ENCODE measurements around the gene PRKCH. TPM values are rescaled to one million over a fixed set of nuclear protein-coding genes. Genes with fewer than 3 reads are reported as not detected.

The PRKCH gene
- total RNA-seq, 1 experiment from 2014 or later = 170 TPM

GRCh38 chr14:61516964-61517653, 195.7 kb downstream of the PRKCH start:
- DNase-seq (peak; percentile 80), ATAC-seq (peak; percentile 89)
- ChIA-PET CTCF (no interaction called here), POLR2A (ENCODE audit: unreplicated experiment) (no interaction called here)
- H3K4me3 ChIP-seq (ENCODE audit: low read length) = no peak overlapping the region
- no peaks in the 10 kb centered on the region for H3K79me2 ChIP-seq (ENCODE audit: low read length)
- no peaks in the 10 kb centered on the region for H3K27me3 ChIP-seq (ENCODE audit: low read length)
- no peak for TF ChIP-seq CTCF (conservative IDR thresholded peaks at IDR 0.05; ENCODE audit: low read depth, low read length)
- no peak for TF ChIP-seq EZH2 (IDR thresholded peaks at IDR 0.05; ENCODE audit: low read length, unreplicated experiment)
- TF ChIP-seq EZH2phosphoT487 (IDR thresholded peaks at IDR 0.05; ENCODE audit: borderline replicate concordance, low read length) = no peak
- H3F3A ChIP-seq (ENCODE audit: low read length, unreplicated experiment) = no peaks in the 10 kb centered on the region
- no TSS peak for BruUV-seq (replicated peaks)
- peak overlapping the region; percentile 76 for H3K27ac ChIP-seq (ENCODE audit: low read length)
- H3K9me3 ChIP-seq (ENCODE audit: low read length) = no peaks in the 10 kb centered on the region
- peaks cover 58% of the 10 kb centered on the region for H3K4me1 ChIP-seq (ENCODE audit: insufficient read depth, low read length)
- H3K4me2 ChIP-seq (ENCODE audit: low read length) = peak overlapping the region; percentile 11
- H3K9me2 ChIP-seq (replicated peaks; ENCODE audit: low read length) = no peaks in the 10 kb centered on the region
- intact Hi-C loops (cut with micrococcal nuclease) = loop anchor here (1.0 to 2.0 kb wide), 2 partner anchors 20 to 26 kb away; no protein-coding TSS in a partner anchor
- no peak overlapping the region for H3K9ac ChIP-seq (ENCODE audit: low read length)
- peak overlapping the region; percentile 17; the same call in 1 of the 2 replicates for H2AFZ ChIP-seq (ENCODE audit: low read length)
- H3K36me3 ChIP-seq (ENCODE audit: low read depth, low read length) = no peaks in the 10 kb centered on the region
- H4K20me1 ChIP-seq (ENCODE audit: low read length) = no peaks in the 10 kb centered on the region

- POLR2A ChIA-PET (ENCODE audit: unreplicated experiment) = interaction anchor here (0.6 kb wide), 1 partner anchor 44 kb away, joined by 8 read pairs; no protein-coding TSS in a partner anchor
- no peaks in the 10 kb centered on the region for H3F3A ChIP-seq (ENCODE audit: low read length, unreplicated experiment)
- CTCF ChIA-PET = no interaction called here
Observed at GRCh38 chr14:61517911-61518384, 196.6 kb downstream of the PRKCH start.

More at GRCh38 chr14:61517911-61518384, 196.6 kb downstream of the PRKCH start:
- Histone ChIP-seq H3K79me2 (ENCODE audit: low read length) (no peaks in the 10 kb centered on the region), H3K9me2 (replicated peaks; ENCODE audit: low read length) (no peaks in the 10 kb centered on the region), H3K36me3 (ENCODE audit: low read depth, low read length) (no peaks in the 10 kb centered on the region), H3K4me2 (ENCODE audit: low read length) (no peak overlapping the region), H3K9ac (ENCODE audit: low read length) (no peak overlapping the region), H3K4me1 (ENCODE audit: insufficient read depth, low read length) (peaks cover 56% of the 10 kb centered on the region), H2AFZ (ENCODE audit: low read length) (no peak overlapping the region), H4K20me1 (ENCODE audit: low read length) (no peaks in the 10 kb centered on the region), H3K4me3 (ENCODE audit: low read length) (no peak overlapping the region), H3K9me3 (ENCODE audit: low read length) (no peaks in the 10 kb centered on the region), H3K27me3 (ENCODE audit: low read length) (no peaks in the 10 kb centered on the region), H3K27ac (ENCODE audit: low read length) (peak overlapping the region; percentile 76; the same call in 1 of the 2 replicates)
- ATAC-seq = no peak
- no TSS peak for BruUV-seq (replicated peaks)
- TF ChIP-seq CTCF (conservative IDR thresholded peaks at IDR 0.05; ENCODE audit: low read depth, low read length) (no peak), EZH2phosphoT487 (IDR thresholded peaks at IDR 0.05; ENCODE audit: borderline replicate concordance, low read length) (no peak), EZH2 (IDR thresholded peaks at IDR 0.05; ENCODE audit: low read length, unreplicated experiment) (no peak)
- intact Hi-C loops (cut with micrococcal nuclease) = loop anchor here (2.0 kb wide), 1 partner anchor 27 kb away; no protein-coding TSS in a partner anchor
- DNase-seq = no peak
